Measurements from ENCODE around the gene PGK1.
"Not testable (repeated sequence)": the region's sequence is repeated elsewhere in the genome, so short reads cannot be mapped to it uniquely, and the experiment has no call there.

PGK1 gene

GRCh38 chrX:78103623-78104446, at the start of gene PGK1:
Gene PGK1, plus strand, starts transcription at chrX:78104248. Its CDS starts 93 bp downstream, at chrX:78104341.
- in situ Hi-C loops (cut with MboI; ENCODE audit: low pct_unique_long_range_greater_than_20kb, low sequenced_read_pairs, unreplicated experiment): loop anchor here (10.0 kb wide), 1 partner anchor 199 kb away; no protein-coding TSS in a partner anchor
- peak; percentile 90 for DNase-seq (ENCODE audit: low spot score)
- no peak for TF ChIP-seq CTCF (IDR thresholded peaks at IDR 0.05; ENCODE audit: extremely low read depth, insufficient read depth, missing control alignments)

DNA sequence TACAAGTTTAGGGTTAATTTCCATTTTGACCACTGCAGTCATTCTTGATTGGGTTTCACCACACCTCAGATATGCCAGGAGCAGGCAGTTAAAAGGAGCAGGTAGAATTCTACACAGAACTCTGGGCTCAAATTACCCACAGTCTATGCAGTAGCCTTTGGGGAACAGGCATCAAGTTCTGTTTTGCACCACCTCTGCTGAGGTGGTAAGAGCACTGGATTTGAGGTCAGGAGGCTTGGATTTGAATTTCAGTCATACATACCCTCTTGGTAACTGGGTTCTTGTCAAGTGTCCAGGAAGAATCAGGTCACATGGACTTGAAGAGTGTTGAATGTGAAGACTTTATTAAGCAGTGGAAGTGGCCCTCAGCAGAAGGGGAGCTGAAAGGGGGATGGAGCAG, 40.4 kb upstream of the PGK1 start:
- no peak for DNase-seq (ENCODE audit: low spot score)
- TF ChIP-seq CTCF (IDR thresholded peaks at IDR 0.05; ENCODE audit: extremely low read depth, insufficient read depth, missing control alignments): no peak
- in situ Hi-C loops (cut with MboI; ENCODE audit: low pct_unique_long_range_greater_than_20kb, low sequenced_read_pairs, unreplicated experiment): no loop called here

- in situ Hi-C loops (cut with MboI; ENCODE audit: low pct_unique_long_range_greater_than_20kb, low sequenced_read_pairs, unreplicated experiment): no loop called here
- no peak for DNase-seq (ENCODE audit: low spot score)
- no peak for TF ChIP-seq CTCF (IDR thresholded peaks at IDR 0.05; ENCODE audit: extremely low read depth, insufficient read depth, missing control alignments)
Measured at GRCh38 chrX:78064152-78064551, 39.9 kb upstream of the PGK1 start.

- in situ Hi-C loops (cut with MboI; ENCODE audit: low pct_unique_long_range_greater_than_20kb, low sequenced_read_pairs, unreplicated experiment): not testable (repeated sequence)
- DNase-seq (ENCODE audit: low spot score): peak; percentile 37
Measured at GRCh38 chrX:78064698-78065601, 39.1 kb upstream of the PGK1 start.

DNA sequence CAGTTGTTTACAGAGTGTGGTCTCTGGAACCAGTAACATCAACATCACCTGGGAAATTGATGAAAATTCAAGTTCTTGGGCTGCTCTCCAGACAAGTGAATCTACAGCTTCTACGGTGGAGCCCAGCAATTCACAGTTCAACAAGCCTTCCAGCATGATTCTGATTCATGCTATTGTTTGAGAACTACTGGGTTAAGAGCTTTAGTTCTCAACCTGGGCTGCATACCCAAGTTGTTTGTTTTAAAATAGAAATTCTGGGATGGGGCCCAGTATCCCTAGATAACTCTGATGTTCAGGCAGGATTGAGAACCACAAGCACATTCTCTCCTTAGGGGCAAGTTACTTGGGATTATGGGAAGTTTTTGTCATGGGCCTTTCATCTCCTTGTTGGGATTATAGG, 37.9 kb upstream of the PGK1 start:
- DNase-seq (ENCODE audit: low spot score): no peak
- in situ Hi-C loops (cut with MboI; ENCODE audit: low pct_unique_long_range_greater_than_20kb, low sequenced_read_pairs, unreplicated experiment): no loop called here
- TF ChIP-seq CTCF (IDR thresholded peaks at IDR 0.05; ENCODE audit: extremely low read depth, insufficient read depth, missing control alignments): no peak

GRCh38 chrX:78071331-78071730, 32.7 kb upstream of the PGK1 start:
- in situ Hi-C loops (cut with MboI; ENCODE audit: low pct_unique_long_range_greater_than_20kb, low sequenced_read_pairs, unreplicated experiment): no loop called here
- TF ChIP-seq CTCF (IDR thresholded peaks at IDR 0.05; ENCODE audit: extremely low read depth, insufficient read depth, missing control alignments): no peak
- DNase-seq (ENCODE audit: low spot score): no peak

- DNase-seq (ENCODE audit: low spot score); in situ Hi-C loops (cut with MboI; ENCODE audit: low pct_unique_long_range_greater_than_20kb, low sequenced_read_pairs, unreplicated experiment): not testable (repeated sequence)
Measured at GRCh38 chrX:78073147-78074077, 30.6 kb upstream of the PGK1 start.

Data from GM13977 (cell line).